Effector memory CD4-positive, alpha-beta T cell (primary cell): ENCODE measurements around the gene SPATA2L.
A peak's percentile ranks its signal among the peaks of the same experiment; 100 is the strongest.

Experiments used
- DNase-seq, 3 donors: peaks; one replicate each; pipeline ENCODE4 v3.0.0-alpha.2; 2020
- H3K27ac ChIP-seq: 2 replicates; pipeline ENCODE4 v1.7.0; 2013; ENCODE audit warnings: mild to moderate bottlenecking, low read length, moderate library complexity; ENCODE audit not compliant: insufficient read depth, poor library complexity, severe bottlenecking
- H3K27me3 ChIP-seq: replicated peaks from 2 replicates; pipeline ENCODE4 v1.7.0; 2013; ENCODE audit warnings: mild to moderate bottlenecking, low read length; ENCODE audit not compliant: insufficient read depth, control insufficient read depth, poor library complexity, severe bottlenecking
- H3K36me3 ChIP-seq: 2 replicates; pipeline ENCODE4 v1.7.0; 2013; ENCODE audit warnings: mild to moderate bottlenecking, low read length, moderate library complexity; ENCODE audit not compliant: control insufficient read depth, insufficient read depth
- H3K4me1 ChIP-seq: 2 replicates; pipeline ENCODE4 v1.7.0; 2013; ENCODE audit warnings: low read length, mild to moderate bottlenecking; ENCODE audit not compliant: control insufficient read depth, insufficient read depth, poor library complexity, severe bottlenecking
- H3K4me3 ChIP-seq: 2 replicates; pipeline ENCODE4 v1.7.0; 2013; ENCODE audit warnings: low read length, low read depth, mild to moderate bottlenecking; ENCODE audit not compliant: insufficient read depth, poor library complexity, severe bottlenecking
- H3K9me3 ChIP-seq: 2 replicates; pipeline ENCODE4 v1.7.0; 2013; ENCODE audit warnings: mild to moderate bottlenecking, low read length, moderate library complexity; ENCODE audit not compliant: control insufficient read depth

Gene SPATA2L

DNA sequence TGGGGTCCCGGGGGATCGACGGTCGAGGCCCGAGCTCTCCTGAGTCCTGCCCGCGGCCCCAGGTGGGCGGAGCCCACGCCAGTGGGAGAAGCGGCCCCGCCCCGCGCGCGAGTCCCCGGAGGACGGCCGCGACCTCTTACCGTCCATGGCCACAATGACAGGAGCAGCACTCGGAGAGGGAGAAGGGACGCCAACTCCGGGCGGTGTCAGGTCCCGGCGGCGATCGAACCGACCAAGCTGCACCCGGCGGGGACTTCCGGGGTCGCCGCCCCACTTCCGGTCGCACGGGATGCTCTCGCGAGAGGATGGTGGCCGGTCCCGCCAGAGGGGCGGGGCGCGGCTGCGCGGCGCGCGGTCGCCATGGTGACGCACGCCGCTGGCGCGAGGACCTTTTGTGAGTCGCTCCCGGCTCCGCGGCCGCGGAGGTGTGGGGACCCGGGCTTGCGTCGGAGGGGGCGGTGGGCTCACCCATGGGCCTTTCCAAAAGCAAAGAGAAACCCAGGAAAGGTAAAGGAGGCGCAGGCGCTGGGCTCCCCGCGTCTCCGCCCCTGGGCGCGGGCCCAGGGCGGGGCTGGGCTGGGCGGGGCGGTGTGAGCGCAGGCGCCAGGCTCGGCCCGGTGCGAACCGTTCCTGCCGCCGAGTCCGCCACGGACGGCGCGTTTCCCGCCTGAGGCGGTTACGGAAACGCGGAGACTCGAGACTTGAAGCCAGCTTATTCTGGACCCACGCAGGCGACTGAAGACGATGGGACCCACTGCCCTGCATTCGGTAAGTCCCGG, 43.9 kb downstream of the SPATA2L start, which contains the start of the genes CHMP1A and SPATA33:
CHMP1A (minus strand) TSS at position 267 of the 779 bp plus-strand sequence; CDS start at position 147, 120 bp downstream.
SPATA33 (plus strand) TSS at position 395 of the 779 bp plus-strand sequence; CDS start at position 471, 76 bp downstream.
- H3K4me3 ChIP-seq, result peak within 1 kb of the TSS; percentile 79
- peaks cover 16% of the 10 kb centered on the region for H3K4me1 ChIP-seq
- no peaks in the 10 kb centered on the region for H3K36me3 ChIP-seq
- peak; percentile 88 to 91 (median 90) for DNase-seq
- no peaks in the 10 kb centered on the region for H3K27me3 ChIP-seq
- H3K9me3 ChIP-seq, result no peaks in the 10 kb centered on the region
- peak within 1 kb of the TSS; percentile 78 for H3K27ac ChIP-seq

DNA sequence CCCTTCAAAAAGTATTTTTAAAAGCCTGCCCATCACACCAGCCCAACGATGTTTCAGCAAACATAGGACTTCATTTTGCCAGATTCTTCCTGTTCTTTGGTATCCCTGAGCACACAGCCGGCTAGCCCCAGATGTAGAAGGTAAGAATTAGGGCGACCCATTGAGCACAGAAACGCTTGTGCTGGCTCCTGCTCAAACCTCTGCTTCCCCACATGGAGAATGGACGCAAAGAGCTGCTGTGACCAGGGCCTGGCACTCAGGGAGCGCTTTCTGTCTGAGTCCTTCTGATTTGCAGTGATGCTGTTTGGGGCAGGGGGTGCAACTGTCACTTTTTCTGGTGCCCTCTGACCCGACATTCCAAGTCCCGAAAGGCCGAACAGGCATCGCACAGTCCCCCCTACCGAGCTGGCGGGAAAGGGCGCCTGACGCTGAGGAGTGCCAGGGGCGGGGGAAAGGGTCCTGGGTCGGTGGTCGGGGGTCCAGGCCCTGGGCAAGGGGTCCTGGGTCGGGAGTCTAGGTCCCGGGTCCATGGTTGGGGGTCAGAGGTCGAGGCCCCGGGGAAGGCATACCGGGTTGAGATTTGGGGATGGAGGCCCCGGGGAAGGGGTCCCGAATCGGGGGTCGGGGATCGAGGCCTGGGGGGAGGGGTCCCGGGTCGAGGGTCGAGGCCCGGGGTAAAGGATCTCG, 44.9 kb downstream of the SPATA2L start:
- DNase-seq, result no peak
- peak overlapping the region; percentile 79 for H3K4me3 ChIP-seq
- H3K36me3 ChIP-seq, result peaks cover 4% of the 10 kb centered on the region
- H3K27me3 ChIP-seq, result no peaks in the 10 kb centered on the region
- H3K27ac ChIP-seq, result peak overlapping the region; percentile 78
- peaks cover 16% of the 10 kb centered on the region for H3K4me1 ChIP-seq
- no peaks in the 10 kb centered on the region for H3K9me3 ChIP-seq

DNA sequence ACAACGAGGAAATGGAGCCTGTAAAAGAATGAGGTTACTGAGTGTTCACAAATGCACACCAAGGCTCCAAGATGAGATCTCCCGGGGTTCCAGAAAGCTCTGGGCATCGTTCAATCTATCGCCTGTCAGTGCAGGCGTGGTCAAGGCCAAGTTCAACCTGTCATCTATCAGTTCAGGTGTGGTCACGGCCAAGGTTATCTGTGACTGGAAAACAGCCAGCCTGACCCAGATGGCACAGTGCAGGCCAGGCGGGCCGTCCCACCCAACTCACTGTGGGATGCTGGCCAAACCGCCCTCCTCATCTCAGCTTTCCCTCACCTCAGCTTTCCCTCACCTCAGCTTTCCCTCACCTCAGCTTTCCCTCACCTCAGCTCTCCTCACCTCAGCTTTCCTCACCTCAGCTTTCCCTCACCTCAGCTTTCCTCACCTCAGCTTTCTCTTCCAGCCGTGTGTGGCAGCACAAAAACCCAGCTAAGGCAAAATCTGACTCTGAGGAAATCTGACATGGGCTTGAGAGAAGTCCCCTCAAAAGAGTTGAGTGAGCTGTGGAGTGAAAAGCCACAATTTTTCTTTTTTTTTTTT, 46.4 kb downstream of the SPATA2L start:
- Histone ChIP-seq H3K27ac (no peak overlapping the region), H3K4me1 (peaks cover 16% of the 10 kb centered on the region), H3K9me3 (no peaks in the 10 kb centered on the region), H3K4me3 (no peak overlapping the region), H3K36me3 (peaks cover 9% of the 10 kb centered on the region), H3K27me3 (no peaks in the 10 kb centered on the region)
- no peak for DNase-seq

- peaks cover 16% of the 10 kb centered on the region for H3K36me3 ChIP-seq
- DNase-seq, result no peak
- peaks cover 16% of the 10 kb centered on the region for H3K4me1 ChIP-seq
- no peak overlapping the region for H3K27ac ChIP-seq
- H3K4me3 ChIP-seq, result no peak overlapping the region
- H3K27me3 ChIP-seq, result no peaks in the 10 kb centered on the region
- no peaks in the 10 kb centered on the region for H3K9me3 ChIP-seq
Observed at GRCh38 chr16:89653656-89654295, 47.7 kb downstream of the SPATA2L start.

DNA sequence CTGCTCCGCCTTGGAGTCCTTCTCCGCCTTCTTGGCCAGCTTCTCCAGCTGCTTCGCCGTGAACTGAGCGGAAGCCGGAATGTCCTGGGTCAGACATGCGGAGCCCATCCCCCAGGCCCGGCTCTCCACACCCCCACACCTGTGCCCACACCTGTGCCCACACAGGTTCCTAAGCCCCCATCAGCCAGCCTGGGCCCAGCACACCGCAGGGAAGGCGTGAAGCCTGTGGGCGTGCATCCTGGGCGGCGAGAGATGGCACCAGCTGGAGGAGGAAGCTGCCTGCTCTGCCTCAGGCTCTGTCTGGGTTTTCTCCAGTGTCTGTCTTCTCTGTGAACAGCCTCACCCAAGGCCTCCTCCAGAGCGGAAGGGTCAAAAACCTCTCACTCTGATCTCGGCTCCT, 49.9 kb downstream of the SPATA2L start:
- Histone ChIP-seq H3K27ac (no peak overlapping the region), H3K4me1 (peaks cover 3% of the 10 kb centered on the region), H3K27me3 (no peaks in the 10 kb centered on the region), H3K9me3 (no peaks in the 10 kb centered on the region), H3K4me3 (no peak overlapping the region), H3K36me3 (peaks cover 24% of the 10 kb centered on the region)
- no peak for DNase-seq

DNA sequence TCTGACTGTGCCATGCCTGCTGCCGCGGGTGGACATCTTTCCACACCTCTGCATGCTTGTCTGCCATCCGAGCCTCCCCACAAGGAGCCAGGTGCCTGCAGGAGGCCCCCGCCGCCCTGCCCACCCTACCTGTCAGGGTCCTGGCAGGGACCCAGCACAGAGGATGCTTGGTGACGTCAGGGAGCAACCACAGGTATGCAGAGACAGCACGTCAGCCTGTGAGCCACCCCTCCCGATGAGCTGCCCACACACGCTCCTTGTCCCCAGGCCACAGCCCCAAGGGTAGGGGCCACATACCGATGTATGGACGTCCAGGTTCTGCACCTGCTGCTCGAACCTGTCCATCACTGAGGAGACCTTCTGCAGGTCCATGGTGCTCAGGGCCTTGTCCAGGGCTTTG, 54.6 kb downstream of the SPATA2L start:
- H3K4me1 ChIP-seq, result no peaks in the 10 kb centered on the region
- no peak overlapping the region for H3K4me3 ChIP-seq
- H3K9me3 ChIP-seq, result no peaks in the 10 kb centered on the region
- H3K27ac ChIP-seq, result no peak overlapping the region
- H3K27me3 ChIP-seq, result no peaks in the 10 kb centered on the region
- H3K36me3 ChIP-seq, result peaks cover 40% of the 10 kb centered on the region
- DNase-seq, result no peak
